HFF-Myc (cell line): ENCODE data around the gene ELF4.

Experiments
- DNase-seq: peaks from one replicate; pipeline ENCODE4 v3.0.0-alpha.2; 2011; ENCODE audit warnings: low read depth; ENCODE audit errors: extremely low read depth
- H3K4me3 ChIP-seq: replicated peaks from 2 replicates; pipeline ENCODE4 v1.5.1; 2011; ENCODE audit warnings: low read depth, mild to moderate bottlenecking, control low read depth, low read length
- CTCF ChIP-seq: IDR thresholded peaks from 2 replicates; pipeline ENCODE4 v1.5.1; 2012; ENCODE audit warnings: mild to moderate bottlenecking, low read depth, low read length, control low read depth; ENCODE audit errors: missing control alignments

The ELF4 gene

GRCh38 chrX:130027569-130027968 lies 82.7 kb downstream of the ELF4 start:
- H3K4me3 ChIP-seq: no peak overlapping the region
- TF ChIP-seq CTCF: no peak
- DNase-seq: no peak

GRCh38 chrX:130025256-130025655 lies 85.0 kb downstream of the ELF4 start:
- DNase-seq: no peak

GRCh38 chrX:130024127-130024526 lies 86.2 kb downstream of the ELF4 start:
- peak; percentile 6 for DNase-seq
- no peak for TF ChIP-seq CTCF
- no peak overlapping the region for H3K4me3 ChIP-seq

More at GRCh38 chrX:130025256-130025655, 85.0 kb downstream of the ELF4 start:
- no peak for TF ChIP-seq CTCF
- no peak overlapping the region for H3K4me3 ChIP-seq

- TF ChIP-seq CTCF: no peak
- no peak overlapping the region for H3K4me3 ChIP-seq
- DNase-seq: no peak
Observed at GRCh38 chrX:130020661-130021324, 89.5 kb downstream of the ELF4 start.

- no peak overlapping the region for H3K4me3 ChIP-seq
- TF ChIP-seq CTCF: no peak
- DNase-seq: no peak
Observed at GRCh38 chrX:130018143-130018542, 92.2 kb downstream of the ELF4 start.

- no peak for DNase-seq
- no peak for TF ChIP-seq CTCF
- no peak overlapping the region for H3K4me3 ChIP-seq
Observed at GRCh38 chrX:130015181-130015580, 95.1 kb downstream of the ELF4 start.
